H1 (cell line): ENCODE data around the gene COMMD6. TPM values are rescaled to one million over a fixed set of nuclear protein-coding genes. Genes with fewer than 3 reads are reported as not detected.

Source experiments
- CTCF ChIA-PET: fragments of 300-600 bp; sonication (Branson Sonifier 250); formaldehyde crosslinking; loops from one replicate; lab custom pipeline; 2021; ENCODE audit not compliant: partially characterized antibody; lab: Charles Lee
- POLR2A ChIA-PET: fragments of 300-600 bp; sonication (Branson Sonifier 250); formaldehyde crosslinking; loops from one replicate; lab custom pipeline; 2021; ENCODE audit warnings: inconsistent platforms; ENCODE audit not compliant: partially characterized antibody; lab: Charles Lee
- DNase-seq, 2 experiments: peaks; one replicate each; pipeline versions ENCODE4 v3.0.0 to v3.0.0-alpha.2; 2010 to 2022; ENCODE audit warnings: low spot score in 2 of 2, low read depth in 1 of 2, mixed read lengths in 1 of 2
- FAIRE-seq: peaks from 2 replicates; lab custom pipeline; 2011; peaks lifted over from hg19 to GRCh38; lab: Jason Lieb, UNC
- H2AFZ ChIP-seq: 2 replicates; pipeline ENCODE4 v1.8.1; 2012; ENCODE audit warnings: low read length, inconsistent platforms
- H2AK5ac ChIP-seq: 2 replicates; pipeline ENCODE4 v1.6.1; 2013; ENCODE audit warnings: low read depth, low read length
- H2BK120ac ChIP-seq: replicated peaks from 2 replicates; pipeline ENCODE3; 2013; ENCODE audit warnings: low read depth, low read length, inconsistent platforms
- H2BK12ac ChIP-seq: 2 replicates; pipeline ENCODE4 v1.6.1; 2013; ENCODE audit warnings: low read depth, low read length
- H2BK15ac ChIP-seq: 2 replicates; pipeline ENCODE4 v1.6.1; 2013; ENCODE audit warnings: low read length
- H2BK20ac ChIP-seq: 2 replicates; pipeline ENCODE4 v1.6.1; 2013; ENCODE audit warnings: low read length
- H2BK5ac ChIP-seq: 2 replicates; pipeline ENCODE4 v1.6.1; 2013; ENCODE audit warnings: low read depth, low read length
- H3K14ac ChIP-seq: 2 replicates; pipeline ENCODE4 v1.6.1; 2013; ENCODE audit warnings: inconsistent platforms; ENCODE audit not compliant: insufficient read length
- H3K18ac ChIP-seq: 2 replicates; pipeline ENCODE4 v1.6.1; 2013; ENCODE audit warnings: low read length; ENCODE audit errors: extremely low read depth
- H3K23ac ChIP-seq: 2 replicates; pipeline ENCODE4 v1.6.1; 2013; ENCODE audit warnings: inconsistent platforms; ENCODE audit not compliant: insufficient read length
- H3K23me2 ChIP-seq: 2 replicates; pipeline ENCODE4 v1.6.1; 2013; ENCODE audit warnings: low read depth, low read length
- H3K27ac ChIP-seq: 2 replicates; pipeline ENCODE4 v1.6.1; 2011; ENCODE audit warnings: low read depth, low read length, inconsistent platforms
- H3K27me3 ChIP-seq, 4 experiments: replicated peaks in 1 of 4; 1 replicate in 1 of 4; 2 replicates in 3 of 4; pipeline versions ENCODE4 v1.6.1 to v1.8.1; 2011 to 2013; ENCODE audit warnings: low read length in 3 of 4, mild to moderate bottlenecking in 3 of 4, inconsistent platforms in 2 of 4, mixed read lengths in 2 of 4, moderate library complexity in 1 of 4; ENCODE audit not compliant: control insufficient read depth in 3 of 4, insufficient read depth in 3 of 4; ENCODE audit errors: extremely low read depth in 1 of 4
- H3K36me3 ChIP-seq, 4 experiments: 2 replicates each; pipeline versions ENCODE4 v1.6.1 to v1.8.1; 2011 to 2013; ENCODE audit warnings: mild to moderate bottlenecking in 4 of 4, low read length in 3 of 4, moderate library complexity in 2 of 4, control low read depth in 1 of 4, inconsistent platforms in 1 of 4; ENCODE audit not compliant: insufficient read depth in 4 of 4, control insufficient read depth in 2 of 4
- H3K4ac ChIP-seq: replicated peaks from 2 replicates; pipeline ENCODE3; 2013; ENCODE audit warnings: low read length, low read depth, mixed read lengths, inconsistent platforms; ENCODE audit not compliant: insufficient read length
- H3K4me1 ChIP-seq, 4 experiments: replicated peaks in 1 of 4; 1 replicate in 1 of 4; 2 replicates in 3 of 4; pipeline versions ENCODE4 v1.6.1 to v1.8.1; 2011 to 2013; ENCODE audit warnings: low read length in 3 of 4, inconsistent platforms in 2 of 4, mixed read lengths in 1 of 4; ENCODE audit not compliant: insufficient read depth in 4 of 4, control insufficient read depth in 3 of 4
- H3K4me2 ChIP-seq, 2 experiments: 2 replicates each; pipeline versions ENCODE4 v1.6.1 to v1.8.1; 2011 to 2013; ENCODE audit warnings: low read depth in 2 of 2, low read length in 2 of 2, control low read depth in 1 of 2, inconsistent platforms in 1 of 2, mild to moderate bottlenecking in 1 of 2; ENCODE audit not compliant: insufficient read depth in 1 of 2
- H3K4me3 ChIP-seq, 4 experiments: fragments of 200-600, 300-600 bp in 1 of 4; sonication (generic), shearing (Covaris generic), sonication (Bioruptor Twin) in 1 of 4; 2 replicates each; pipeline versions ENCODE4 v1.5.1 to v1.8.1; 2011 to 2016; ENCODE audit warnings: low read length in 4 of 4, low read depth in 3 of 4, control low read depth in 2 of 4, inconsistent platforms in 2 of 4, mild to moderate bottlenecking in 2 of 4, mixed read lengths in 1 of 4, moderate library complexity in 1 of 4; ENCODE audit not compliant: insufficient read depth in 2 of 4; ENCODE audit errors: extremely low read depth in 1 of 4
- H3K56ac ChIP-seq: replicated peaks from 2 replicates; pipeline ENCODE3; 2013; ENCODE audit warnings: low read depth, mild to moderate bottlenecking, mixed read lengths, low read length, inconsistent platforms; ENCODE audit not compliant: insufficient read length
- H3K79me1 ChIP-seq: 2 replicates; pipeline ENCODE4 v1.6.1; 2013; ENCODE audit warnings: low read depth, low read length, control low read depth
- H3K79me2 ChIP-seq, 2 experiments: 2 replicates each; pipeline versions ENCODE4 v1.6.1 to v1.8.1; 2012 to 2013; ENCODE audit warnings: low read length in 2 of 2, mild to moderate bottlenecking in 2 of 2, inconsistent platforms in 1 of 2; ENCODE audit not compliant: insufficient read depth in 2 of 2, control insufficient read depth in 1 of 2
- H3K9ac ChIP-seq, 4 experiments: replicated peaks in 1 of 4; 1 replicate in 1 of 4; 2 replicates in 3 of 4; pipeline versions ENCODE4 v1.6.1 to v1.8.1; 2011 to 2013; ENCODE audit warnings: low read depth in 3 of 4, low read length in 3 of 4, control low read depth in 2 of 4, mild to moderate bottlenecking in 2 of 4, moderate library complexity in 2 of 4, inconsistent platforms in 1 of 4; ENCODE audit errors: extremely low read depth in 1 of 4
- H3K9me3 ChIP-seq, 2 experiments: 2 replicates each; pipeline versions ENCODE4 v1.6.1 to v1.8.1; 2012 to 2013; ENCODE audit warnings: mild to moderate bottlenecking in 2 of 2, moderate library complexity in 2 of 2, control low read depth in 1 of 2, inconsistent platforms in 1 of 2, low read depth in 1 of 2, low read length in 1 of 2, mixed read lengths in 1 of 2; ENCODE audit not compliant: insufficient read depth in 2 of 2
- H4K20me1 ChIP-seq, 2 experiments: replicated peaks in 1 of 2; 2 replicates each; pipeline versions ENCODE3 to v1.8.1; 2011 to 2013; ENCODE audit warnings: inconsistent platforms in 2 of 2, low read length in 2 of 2, mild to moderate bottlenecking in 1 of 2; ENCODE audit not compliant: insufficient read depth in 2 of 2, control insufficient read depth in 1 of 2
- H4K5ac ChIP-seq: 2 replicates; pipeline ENCODE4 v1.6.1; 2013; ENCODE audit warnings: low read length, low read depth, mixed read lengths, inconsistent platforms; ENCODE audit not compliant: insufficient read length
- H4K8ac ChIP-seq: 2 replicates; pipeline ENCODE4 v1.8.0; 2013; ENCODE audit warnings: mild to moderate bottlenecking, moderate library complexity, low read length, inconsistent platforms; ENCODE audit not compliant: insufficient read depth; ENCODE audit errors: extremely low read depth
- H4K91ac ChIP-seq: replicated peaks from 2 replicates; pipeline ENCODE3; 2013; ENCODE audit warnings: low read length, mixed read lengths, inconsistent platforms; ENCODE audit not compliant: insufficient read length
- NRF1 ChIP-seq: IDR thresholded peaks from 2 replicates; pipeline ENCODE4 v1.6.1; 2011; ENCODE audit warnings: mild to moderate bottlenecking, low read depth, low read length, improper control_type of control experiment
- TCF12 ChIP-seq: IDR thresholded peaks from 2 replicates; pipeline ENCODE4 v1.6.1; 2011; ENCODE audit warnings: low read depth, mild to moderate bottlenecking, low read length
- WGBS, 2 experiments: shearing (Covaris generic) in 1 of 2; methylation state at CpG; one replicate each; pipeline versions ENCODE4 v1.1.6 to v1.1.7; 2013 to 2015; ENCODE audit warnings: low lambda C conversion rate in 2 of 2, mixed read lengths in 2 of 2, inconsistent platforms in 1 of 2, low coverage in 1 of 2, missing lambda C conversion rate in 1 of 2; ENCODE audit not compliant: insufficient replicate concordance in 2 of 2, insufficient coverage in 1 of 2, insufficient read length in 1 of 2; ENCODE audit errors: extremely low coverage in 1 of 2, missing lambda C conversion rate in 1 of 2; 5-methylcytosine and 5-hydroxymethylcytosine counted together
- polyA plus RNA-seq, 7 experiments: library from polyadenylated mRNA; depleted of rRNA in 3 of 7; stranded (reverse) in 5 of 7; unstranded in 2 of 7; fragments of >200 nt in 5 of 7; fragments of 200-250 nt in 2 of 7; gene quantifications; 1 replicate in 5 of 7; 2 replicates in 1 of 7; 4 replicates in 1 of 7; pipeline versions ENCODE4 v1.2.1 to v1.2.3, GENCODE V29; 2011 to 2013; ENCODE audit warnings: missing spikeins in 2 of 7, mixed read lengths in 2 of 7
- total RNA-seq: library from RNA; stranded (reverse); fragmentation: NEBNext Ultra II Directional; extraction: Animal tissue kit (Norgen Biotek cat#: 25700); gene quantifications from 2 replicates; pipeline ENCODE4 v1.2.1, GENCODE V29; 2021
- TF ChIP-seq, protein P1 (sequence below): IDR thresholded peaks from 2 replicates; pipeline ENCODE4 v1.6.1; 2011; ENCODE audit warnings: low read length, improper control_type of control experiment

The COMMD6 gene
- total and polyA plus RNA-seq, 2 of the 8 experiments (the other 6 are each of a cell fraction or from before 2014, with no cell fraction given): 53.2 to 122 TPM

GRCh38 chr13:75482820-75483079, 54.9 kb downstream of the COMMD6 start:
- Histone ChIP-seq H2BK5ac (no peak overlapping the region), H3K18ac (no peak overlapping the region; the same call in 1 of the 2 replicates), H3K4me1 (peaks cover 0 to 6% (median 1%) of the 10 kb centered on the region in 4 experiments; a peak in 2 of 7 replicates), H3K9ac (no peak overlapping the region), H4K91ac (no peak overlapping the region), H3K14ac (no peak overlapping the region), H4K8ac (no peak overlapping the region), H4K20me1 (peaks cover 2 to 4% of the 10 kb centered on the region in 2 experiments), H2AFZ (no peak overlapping the region), H4K5ac (no peak overlapping the region), H2AK5ac (no peak overlapping the region), H2BK12ac (no peak overlapping the region), H2BK120ac (no peak overlapping the region), H3K23me2 (peaks cover 7% of the 10 kb centered on the region), H3K79me1 (no peaks in the 10 kb centered on the region), H3K4ac (no peak overlapping the region), H3K79me2 (peaks cover 0 to 28% of the 10 kb centered on the region in 2 experiments; a peak in 3 of 4 replicates), H3K27me3 (no peaks in the 10 kb centered on the region), H2BK20ac (no peak overlapping the region), H3K56ac (no peak overlapping the region), H3K23ac (no peak overlapping the region), H3K4me2 (peak overlapping the region; percentile 88 to 89; a peak in 2 of 4 replicates), H3K9me3 (no peaks in the 10 kb centered on the region), H3K36me3 (peaks cover 0 to 2% (median 0%) of the 10 kb centered on the region in 4 experiments; a peak in 1 of 8 replicates), H2BK15ac (no peak overlapping the region), H3K4me3 (peak overlapping the region; percentile 75 to 90 (median 83); a peak in 6 of 8 replicates), H3K27ac (no peak overlapping the region)
- TF ChIP-seq NRF1: no peak
- TF ChIP-seq, protein P1, sequence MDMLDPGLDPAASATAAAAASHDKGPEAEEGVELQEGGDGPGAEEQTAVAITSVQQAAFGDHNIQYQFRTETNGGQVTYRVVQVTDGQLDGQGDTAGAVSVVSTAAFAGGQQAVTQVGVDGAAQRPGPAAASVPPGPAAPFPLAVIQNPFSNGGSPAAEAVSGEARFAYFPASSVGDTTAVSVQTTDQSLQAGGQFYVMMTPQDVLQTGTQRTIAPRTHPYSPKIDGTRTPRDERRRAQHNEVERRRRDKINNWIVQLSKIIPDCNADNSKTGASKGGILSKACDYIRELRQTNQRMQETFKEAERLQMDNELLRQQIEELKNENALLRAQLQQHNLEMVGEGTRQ: no peak
- TF ChIP-seq TCF12: no peak
- WGBS, 2 experiments: 0% methylated on average over 1 of the region's 1 CpG; no CpG with 5 or more reads in 1 of the 2 experiments
- ChIA-PET CTCF (interaction anchor here (0.7 to 3.8 kb wide), 26 partner anchors 9 to 1165 kb away, joined by 3 to 46 read pairs (median 5); no protein-coding TSS in a partner anchor), POLR2A (interaction anchor here (0.8 to 2.1 kb wide), 5 partner anchors 10 to 55 kb away, joined by 3 to 6 read pairs (median 4); partner anchors contain the start of gene COMMD6)
- DNase-seq (no peak), FAIRE-seq (no peak)
